Measurements from ENCODE around the gene CNOT1. TPM values are rescaled to one million over a fixed set of nuclear protein-coding genes. Genes with fewer than 3 reads are reported as not detected.
A peak's percentile ranks its signal among the peaks of the same experiment; 100 is the strongest.
"Not testable (repeated sequence)": the region's sequence is repeated elsewhere in the genome, so short reads cannot be mapped to it uniquely, and the experiment has no call there.

Gene CNOT1
- total RNA-seq, 1 experiment from 2014 or later: 153 TPM

GRCh38 chr16:58582971-58583765 is 46.5 kb downstream of the CNOT1 start:
- DNase-seq (ENCODE audit: low read depth): peak; percentile 5

- DNase-seq (ENCODE audit: low read depth): no peak
These were observed 47.5 kb downstream of the CNOT1 start for GRCh38 chr16:58582133-58582532.

GRCh38 chr16:58579587-58579986 is 50.0 kb downstream of the CNOT1 start:
- DNase-seq (ENCODE audit: low read depth): no peak

DNA sequence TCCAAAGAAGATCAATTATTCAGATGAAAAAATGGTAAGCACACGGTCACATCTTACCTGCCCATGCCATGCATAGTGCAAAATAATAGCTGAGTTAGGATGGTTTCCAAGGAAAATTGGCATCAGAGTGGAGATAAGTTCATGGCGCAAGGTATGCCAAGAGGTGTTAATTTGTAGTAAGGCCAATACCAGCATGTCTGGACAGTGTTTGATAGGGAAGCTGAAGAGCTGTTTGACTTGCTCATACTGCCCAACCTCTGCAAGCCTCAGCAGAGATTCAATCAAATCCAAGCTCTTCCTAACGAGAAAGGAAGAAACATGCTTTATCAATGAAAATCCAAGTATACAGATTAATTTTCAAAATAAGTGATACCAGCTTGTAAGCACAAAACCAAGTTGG is 51.0 kb downstream of the CNOT1 start:
- DNase-seq (ENCODE audit: low read depth): no peak

DNA sequence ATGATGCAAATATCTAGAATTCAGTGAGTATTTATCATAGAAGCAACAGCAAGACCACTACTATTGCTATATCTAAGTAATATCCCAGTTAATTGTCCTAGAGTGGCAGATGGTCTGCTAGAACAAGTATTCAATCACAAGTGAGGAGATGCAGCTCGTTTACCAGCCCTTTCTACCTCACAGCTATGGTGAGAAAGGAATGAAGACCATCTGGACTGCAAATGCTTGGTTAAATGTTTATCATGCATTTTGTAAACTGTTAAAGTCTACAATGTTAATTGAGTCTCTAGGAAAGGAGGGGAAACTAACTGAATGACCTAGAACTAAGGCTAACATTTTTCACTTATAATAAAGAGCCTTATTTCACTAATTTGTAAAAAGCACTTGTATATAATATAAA is 52.5 kb downstream of the CNOT1 start:
- no peak for DNase-seq (ENCODE audit: low read depth)

DNA sequence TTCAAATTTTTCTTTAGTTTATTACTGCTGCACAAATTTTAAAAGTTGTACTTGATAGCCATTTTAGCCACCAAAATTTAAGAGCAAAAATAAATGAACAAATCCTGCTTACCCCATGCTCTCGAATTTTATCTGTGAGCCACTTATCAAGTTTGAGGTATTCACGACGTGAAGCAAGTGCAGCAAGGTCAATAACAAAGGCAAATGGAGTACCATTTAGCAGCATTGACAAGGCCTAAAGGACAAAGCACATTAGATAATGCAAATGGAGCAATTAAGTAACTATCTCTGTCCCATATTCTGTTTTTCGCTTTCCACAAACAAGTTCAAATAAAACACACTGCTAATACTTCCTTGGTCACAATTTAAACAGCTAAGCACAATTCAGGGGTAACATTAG is 54.7 kb downstream of the CNOT1 start:
- DNase-seq (ENCODE audit: low read depth): no peak

- not testable (repeated sequence) for DNase-seq (ENCODE audit: low read depth)
These were observed 63.9 kb downstream of the CNOT1 start for GRCh38 chr16:58565697-58566096.

GRCh38 chr16:58563775-58564174 is 65.9 kb downstream of the CNOT1 start:
- DNase-seq (ENCODE audit: low read depth): no peak

DNA sequence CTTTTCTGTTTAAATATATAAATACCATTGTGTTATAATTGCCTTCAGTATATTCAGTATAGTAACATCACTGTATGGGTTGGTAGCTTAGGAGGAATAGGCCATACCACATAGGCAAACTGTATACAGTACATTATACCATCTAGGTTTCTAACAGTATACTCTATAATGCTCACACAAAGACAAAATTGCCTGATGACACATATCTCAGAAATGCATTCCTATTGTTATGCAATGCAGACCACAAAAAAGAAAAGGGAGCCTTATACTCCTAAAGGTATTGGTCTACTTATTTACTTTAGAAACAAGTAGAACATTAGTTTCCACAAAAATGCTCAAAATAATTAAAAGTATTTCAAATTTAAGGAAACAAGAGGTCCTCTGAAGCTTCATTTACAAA is 66.4 kb downstream of the CNOT1 start:
- DNase-seq (ENCODE audit: low read depth): peak; percentile 76

- DNase-seq (ENCODE audit: low read depth): peak; percentile 8
These were observed 72.9 kb downstream of the CNOT1 start for GRCh38 chr16:58556678-58557077.

- DNase-seq (ENCODE audit: low read depth): peak; percentile 4
These were observed 78.1 kb downstream of the CNOT1 start for GRCh38 chr16:58551496-58551895.

GRCh38 chr16:58548378-58548777 is 81.2 kb downstream of the CNOT1 start:
- DNase-seq (ENCODE audit: low read depth): no peak

DNA sequence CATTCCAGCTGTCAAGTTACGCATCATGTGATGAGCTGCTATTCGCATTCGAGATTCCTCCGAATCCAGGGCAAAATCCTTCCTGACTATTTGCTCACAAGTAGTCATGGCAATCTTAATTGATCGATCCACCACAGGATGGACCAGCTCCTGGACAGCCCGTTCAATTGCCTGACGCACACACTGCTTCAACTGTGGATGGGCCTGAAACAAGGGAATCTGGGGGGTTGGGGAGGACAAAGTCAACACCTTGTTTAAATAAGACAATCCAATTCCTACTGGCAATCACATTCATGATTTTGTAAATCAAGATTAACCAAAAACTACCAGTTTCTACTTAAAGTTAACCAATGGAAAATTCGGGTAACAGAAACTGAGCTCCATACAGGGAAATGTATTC is 85.9 kb downstream of the CNOT1 start:
- DNase-seq (ENCODE audit: low read depth): no peak

GRCh38 chr16:58542291-58542690 is 87.3 kb downstream of the CNOT1 start:
- no peak for DNase-seq (ENCODE audit: low read depth)

- no peak for DNase-seq (ENCODE audit: low read depth)
These were observed 87.9 kb downstream of the CNOT1 start for GRCh38 chr16:58541711-58542110.

- DNase-seq (ENCODE audit: low read depth): no peak
These were observed 92.3 kb downstream of the CNOT1 start for GRCh38 chr16:58537124-58537906.

DNA sequence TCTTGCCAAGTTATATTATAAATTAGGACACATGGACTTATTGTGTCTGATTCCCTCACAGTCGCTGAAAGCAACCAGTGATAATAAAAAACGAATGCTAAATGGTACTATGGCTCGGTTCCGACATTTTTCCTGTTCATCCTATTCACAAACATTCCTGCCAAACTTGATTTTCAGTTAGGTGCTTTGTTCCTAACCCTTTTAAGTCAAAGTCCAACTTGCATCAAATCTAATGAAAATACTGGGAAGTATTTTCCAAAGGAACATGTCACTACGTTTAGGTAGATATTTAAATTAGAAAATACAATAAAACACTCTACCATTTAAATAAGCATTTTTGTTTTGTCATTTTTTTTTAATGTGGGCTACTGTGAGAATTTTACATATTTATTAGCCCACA is 93.3 kb downstream of the CNOT1 start:
- DNase-seq (ENCODE audit: low read depth): no peak

- DNase-seq (ENCODE audit: low read depth): no peak
These were observed 94.5 kb downstream of the CNOT1 start for GRCh38 chr16:58535100-58535499.

GRCh38 chr16:58533751-58534470 is 95.7 kb downstream of the CNOT1 start:
- no peak for DNase-seq (ENCODE audit: low read depth)

DNA sequence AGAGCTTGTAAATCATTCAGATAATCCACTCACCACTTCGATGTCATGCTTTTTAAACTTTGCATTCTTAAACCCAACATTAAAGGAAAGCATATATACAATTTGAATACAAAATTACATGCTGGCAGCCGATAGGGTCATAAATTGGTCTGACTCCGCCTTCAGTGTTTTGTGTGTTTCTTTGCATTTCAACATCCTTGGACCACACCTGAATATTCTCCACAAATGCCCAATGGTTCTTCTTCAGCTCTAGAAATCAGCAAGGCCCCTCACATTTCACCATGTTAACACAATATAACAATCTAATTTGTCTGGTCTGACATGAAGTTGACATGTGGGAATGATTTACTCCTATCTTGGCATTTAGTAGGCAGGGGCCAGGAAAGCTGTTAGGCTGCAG is 97.2 kb downstream of the CNOT1 start:
- DNase-seq (ENCODE audit: low read depth): no peak

DNA sequence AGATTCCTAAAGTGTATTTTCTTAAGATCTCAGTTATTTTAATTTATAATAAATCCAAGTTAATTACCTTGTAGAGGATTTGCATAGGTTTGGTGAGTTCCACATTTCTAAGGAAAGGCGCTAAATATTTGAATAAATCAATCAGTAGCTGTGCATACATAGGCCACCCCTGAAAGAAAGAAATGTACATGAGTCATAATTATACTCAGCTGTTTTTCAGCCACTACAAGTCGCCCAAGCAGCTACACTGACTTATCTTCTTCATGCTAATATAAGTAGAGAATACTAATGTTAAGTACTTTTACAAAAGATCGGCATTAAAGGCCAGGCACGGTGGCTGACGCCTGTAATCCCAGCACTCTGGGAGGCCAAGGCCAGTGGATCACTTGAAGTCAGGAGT is 99.4 kb downstream of the CNOT1 start:
- DNase-seq (ENCODE audit: low read depth): no peak

DNA sequence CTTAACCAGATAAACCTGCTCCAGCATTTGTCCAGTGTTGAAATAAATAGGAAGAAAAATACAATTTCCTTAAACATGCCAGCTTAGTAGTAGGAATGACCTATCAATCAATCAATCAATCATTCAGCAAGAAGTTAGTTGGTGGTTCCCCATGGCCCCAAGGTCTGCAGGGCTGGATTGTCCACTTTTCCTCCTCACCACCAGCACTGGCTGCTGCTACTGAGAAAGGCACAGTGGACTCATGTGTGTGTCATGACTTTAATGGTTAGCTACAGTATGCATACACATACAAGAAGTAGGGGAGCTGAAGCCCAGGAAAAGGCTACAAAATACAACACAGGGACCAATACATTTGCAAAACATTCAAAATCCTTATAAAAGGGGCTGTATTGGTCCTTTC is 109.9 kb downstream of the CNOT1 start:
- DNase-seq (ENCODE audit: low read depth): no peak
